Measurements from ENCODE around the gene CLMP. TPM values are rescaled to one million over a fixed set of nuclear protein-coding genes. Genes with fewer than 3 reads are reported as not detected.

Gene CLMP
- total and polyA plus RNA-seq, 2 donors (not counting 1 experiment from before 2014, with no cell fraction given) = 0.01 TPM; not detected in 1

DNA sequence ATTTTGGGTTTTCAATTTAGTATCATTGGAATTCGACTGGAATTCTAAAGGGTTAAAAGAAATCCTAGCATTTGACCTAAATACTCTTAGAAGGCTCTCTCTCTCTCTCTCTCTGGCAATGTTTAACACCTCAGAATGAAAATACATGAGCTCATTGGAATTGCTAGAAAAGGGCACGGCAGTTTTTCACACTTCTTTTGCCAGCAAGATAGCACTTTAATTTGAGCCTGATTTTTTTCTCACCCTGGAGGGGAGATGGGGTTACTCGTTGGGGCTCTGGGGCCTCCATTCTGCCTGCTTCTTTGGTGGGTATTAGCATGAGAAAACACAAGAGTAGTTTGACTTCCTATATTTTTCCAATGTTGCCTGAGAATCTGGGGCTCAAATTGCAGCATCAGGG lies 22.8 kb upstream of the CLMP start:
- H3K27ac Mint-ChIP-seq = no peak overlapping the region
- Histone ChIP-seq H3K9ac (ENCODE audit: low read length) (no peak overlapping the region), H3K27ac (ENCODE audit: low read length in 2 of 2) (no peak overlapping the region), H3K36me3 (replicated peaks in 1 of 2; ENCODE audit: control extremely low read depth in 1 of 2, control insufficient read depth in 1 of 2, extremely low read depth in 1 of 2, insufficient read depth in 2 of 2, low read length in 1 of 2) (no peaks in the 10 kb centered on the region), H3K9me3 (ENCODE audit: control extremely low read depth in 1 of 3, control insufficient read depth in 2 of 3, insufficient read depth in 1 of 3, low read length in 2 of 3) (peaks cover 0 to 9% (median 6%) of the 10 kb centered on the region in 3 donors), H3K4me3 (ENCODE audit: control extremely low read depth in 1 of 5, extremely low read depth in 1 of 5, insufficient read depth in 1 of 5, low read depth in 2 of 5, low read length in 4 of 5) (no peak overlapping the region), H3K79me2 (ENCODE audit: control insufficient read depth, insufficient read depth, low read length) (no peaks in the 10 kb centered on the region), H3K27me3 (replicated peaks in 1 of 4; ENCODE audit: control extremely low read depth in 1 of 4, control insufficient read depth in 3 of 4, insufficient read depth in 4 of 4, low read length in 3 of 4) (peaks cover 0 to 6% (median 0%) of the 10 kb centered on the region in 4 experiments), H2AFZ (ENCODE audit: insufficient read depth, low read depth, low read length, poor library complexity, severe bottlenecking) (no peak overlapping the region), H3K4me1 (ENCODE audit: control insufficient read depth in 2 of 2, insufficient read depth in 2 of 2, low read length in 2 of 2) (no peaks in the 10 kb centered on the region), H3K4me2 (replicated peaks; ENCODE audit: low read depth, low read length, poor library complexity, severe bottlenecking) (no peak overlapping the region), H4K20me1 (ENCODE audit: control insufficient read depth, insufficient read depth, low read length, poor library complexity, severe bottlenecking) (no peaks in the 10 kb centered on the region)
- intact Hi-C loops (cut with micrococcal nuclease) = no loop called here
- peaks cover 7% of the 10 kb centered on the region for H3K9me3 Mint-ChIP-seq (ENCODE audit: insufficient read depth)
- no peak for ATAC-seq (ENCODE audit: low read depth)
- WGBS (ENCODE audit: insufficient coverage) = no CpG with 5 or more reads among the region's 3 CpGs
- DNase-seq = no peak
- no peak overlapping the region for H3K4me3 Mint-ChIP-seq
- H3K27me3 Mint-ChIP-seq = peaks cover 36% of the 10 kb centered on the region
- ChIA-PET POLR2A (no interaction called here), CTCF (no interaction called here)
- no peaks in the 10 kb centered on the region for H3K4me1 Mint-ChIP-seq
- TF ChIP-seq EZH2 (IDR thresholded peaks at IDR 0.05; ENCODE audit: borderline replicate concordance, insufficient read depth, low read depth, low read length, poor library complexity, severe bottlenecking) (no peak), CTCF (IDR thresholded peaks at IDR 0.05) (no peak)

DNA sequence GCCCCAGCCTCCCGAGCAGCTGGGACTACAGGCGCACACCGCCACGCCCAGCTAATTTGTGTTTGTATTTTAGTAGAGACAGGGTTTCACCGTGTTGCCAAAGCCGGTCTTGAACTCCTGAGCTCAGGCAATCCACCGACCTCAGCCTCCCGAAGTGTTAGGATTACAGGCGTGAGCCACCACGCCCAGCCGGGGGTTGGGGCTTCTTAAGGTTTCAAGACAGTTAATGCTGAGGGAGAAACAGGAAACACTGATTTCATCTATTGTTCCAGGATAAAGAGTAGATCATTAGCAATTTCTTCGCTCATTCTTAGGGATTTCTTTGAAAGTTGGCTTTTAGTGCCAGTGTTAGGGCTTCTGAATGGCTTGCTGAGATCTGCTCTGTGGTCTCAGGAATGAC lies 21.2 kb upstream of the CLMP start:
- H3K9me3 ChIP-seq (ENCODE audit: control extremely low read depth in 1 of 3, control insufficient read depth in 2 of 3, insufficient read depth in 1 of 3, low read length in 2 of 3) = no peaks in the 10 kb centered on the region
- H3K4me2 ChIP-seq (replicated peaks; ENCODE audit: low read depth, low read length, poor library complexity, severe bottlenecking) = no peak overlapping the region
- no peak for ATAC-seq (ENCODE audit: low read depth)
- no peaks in the 10 kb centered on the region for H4K20me1 ChIP-seq (ENCODE audit: control insufficient read depth, insufficient read depth, low read length, poor library complexity, severe bottlenecking)
- peaks cover 0 to 5% (median 0%) of the 10 kb centered on the region in 4 experiments for H3K27me3 ChIP-seq (replicated peaks in 1 of 4; ENCODE audit: control extremely low read depth in 1 of 4, control insufficient read depth in 3 of 4, insufficient read depth in 4 of 4, low read length in 3 of 4)
- no peaks in the 10 kb centered on the region for H3K4me1 Mint-ChIP-seq
- no peaks in the 10 kb centered on the region for H3K9me3 Mint-ChIP-seq (ENCODE audit: insufficient read depth)
- H3K27ac Mint-ChIP-seq = no peak overlapping the region
- intact Hi-C loops (cut with micrococcal nuclease) = no loop called here
- TF ChIP-seq EZH2 (IDR thresholded peaks at IDR 0.05; ENCODE audit: borderline replicate concordance, insufficient read depth, low read depth, low read length, poor library complexity, severe bottlenecking) (no peak), CTCF (IDR thresholded peaks at IDR 0.05) (no peak)
- no peak overlapping the region for H3K27ac ChIP-seq (ENCODE audit: low read length in 2 of 2)
- H3K27me3 Mint-ChIP-seq = peaks cover 36% of the 10 kb centered on the region
- POLR2A ChIA-PET = no interaction called here
- H2AFZ ChIP-seq (ENCODE audit: insufficient read depth, low read depth, low read length, poor library complexity, severe bottlenecking) = no peak overlapping the region
- 96% methylated on average over 11 of the region's 12 CpGs for whole genome bisulfite sequencing (ENCODE audit: insufficient coverage)
- no peak for DNase-seq
- H3K4me3 ChIP-seq (ENCODE audit: control extremely low read depth in 1 of 5, extremely low read depth in 1 of 5, insufficient read depth in 1 of 5, low read depth in 2 of 5, low read length in 4 of 5) = no peak overlapping the region
- H3K36me3 ChIP-seq (replicated peaks in 1 of 2; ENCODE audit: control extremely low read depth in 1 of 2, control insufficient read depth in 1 of 2, extremely low read depth in 1 of 2, insufficient read depth in 2 of 2, low read length in 1 of 2) = no peaks in the 10 kb centered on the region
- CTCF ChIA-PET = no interaction called here
- no peak overlapping the region for H3K9ac ChIP-seq (ENCODE audit: low read length)
- H3K79me2 ChIP-seq (ENCODE audit: control insufficient read depth, insufficient read depth, low read length) = no peaks in the 10 kb centered on the region
- no peak overlapping the region for H3K4me3 Mint-ChIP-seq
- no peaks in the 10 kb centered on the region for H3K4me1 ChIP-seq (ENCODE audit: control insufficient read depth in 2 of 2, insufficient read depth in 2 of 2, low read length in 2 of 2)

All from B cell (primary cell).